ENCODE data around the gene NKD2. TPM values are rescaled to one million over a fixed set of nuclear protein-coding genes. Genes with fewer than 3 reads are reported as not detected.

The NKD2 gene
- total RNA-seq, 1 donor from 2014 or later: 0.41 TPM

DNA sequence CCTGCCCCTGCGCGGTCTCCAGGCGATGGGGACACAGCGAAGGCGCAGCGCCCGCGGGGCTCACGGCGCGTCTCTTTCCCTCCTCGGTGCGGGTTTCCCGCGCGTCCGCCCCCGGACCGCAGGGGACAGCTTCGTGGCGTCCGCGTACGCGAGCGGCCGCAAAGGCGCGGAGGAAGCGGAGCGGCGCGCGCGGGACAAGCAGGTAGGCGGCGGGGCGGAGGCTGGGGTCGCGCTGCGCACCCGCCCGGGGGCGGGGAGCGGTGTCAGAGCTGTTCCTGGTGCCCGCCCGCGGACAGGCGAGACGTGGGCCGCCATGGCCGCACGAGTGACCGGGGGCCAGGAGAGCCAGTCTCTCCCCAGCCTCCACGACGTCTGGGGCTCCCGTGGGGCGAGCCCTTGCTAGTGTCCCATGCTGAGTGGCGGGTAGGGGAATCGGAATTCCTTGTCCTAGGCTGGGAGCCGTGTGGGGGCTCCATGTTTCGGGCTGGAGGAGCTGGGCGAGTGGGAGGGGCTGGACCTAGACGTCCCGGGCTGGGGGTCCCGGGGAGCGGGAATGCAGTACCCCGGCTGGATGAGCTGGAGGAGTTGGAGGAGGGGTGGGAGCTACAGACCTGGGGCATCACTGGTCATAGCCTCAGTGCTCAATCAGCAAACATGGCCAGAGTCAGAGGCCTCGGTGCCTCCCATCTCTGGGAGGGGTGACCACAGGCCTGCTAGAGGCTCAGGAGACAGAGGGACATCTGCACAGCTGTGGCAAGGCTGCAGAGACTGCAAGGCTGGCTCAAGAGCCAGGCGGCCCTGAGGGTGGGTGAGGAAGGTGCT lies 968 bp downstream of the NKD2 start:
- H3K27me3 Mint-ChIP-seq (ENCODE audit: low read depth, unreplicated experiment): peaks cover 63% of the 10 kb centered on the region

DNA sequence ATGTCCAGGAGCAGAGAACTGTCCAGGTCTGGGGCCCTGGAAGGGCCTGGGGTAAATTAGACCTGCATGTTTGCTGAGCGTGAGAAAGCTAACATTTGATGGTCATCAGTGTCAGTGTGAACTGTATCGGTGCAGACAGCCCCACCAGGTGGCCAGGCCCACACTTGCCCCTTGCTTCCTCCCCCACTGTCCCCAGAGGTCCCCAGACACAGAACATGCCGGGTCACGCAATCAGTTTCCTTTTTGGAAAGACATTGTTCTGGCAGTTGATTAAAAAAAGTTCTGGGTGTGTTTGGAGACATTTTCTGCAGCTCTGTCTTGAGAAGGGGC lies 1.5 kb downstream of the NKD2 start:
- Histone ChIP-seq H3K4me2 (ENCODE audit: low read length) (no peak overlapping the region), H3K27ac (ENCODE audit: low read depth, low read length) (no peak overlapping the region), H3K79me2 (ENCODE audit: insufficient read depth, low read length) (no peaks in the 10 kb centered on the region), H2AFZ (ENCODE audit: low read depth, low read length) (no peak overlapping the region), H3K36me3 (ENCODE audit: insufficient read depth, low read length) (no peaks in the 10 kb centered on the region), H3K27me3 (ENCODE audit: insufficient read depth, low read length) (peaks cover 41% of the 10 kb centered on the region), H3K9me3 (ENCODE audit: insufficient read depth, low read depth, low read length) (no peaks in the 10 kb centered on the region), H3K4me1 (ENCODE audit: insufficient read depth, low read length) (no peaks in the 10 kb centered on the region), H4K20me1 (ENCODE audit: insufficient read depth, low read length) (no peaks in the 10 kb centered on the region), H3K9ac (ENCODE audit: low read length) (no peak overlapping the region), H3K4me3 (ENCODE audit: insufficient read depth, low read depth, low read length) (no peak overlapping the region)
- no peak for DNase-seq (ENCODE audit: low read depth)
- H3K9me3 Mint-ChIP-seq (ENCODE audit: unreplicated experiment): no peaks in the 10 kb centered on the region
- peaks cover 1% of the 10 kb centered on the region for H3K36me3 Mint-ChIP-seq (ENCODE audit: low read depth, unreplicated experiment)
- peaks cover 63% of the 10 kb centered on the region for H3K27me3 Mint-ChIP-seq (ENCODE audit: low read depth, unreplicated experiment)
- H3K4me3 Mint-ChIP-seq (ENCODE audit: unreplicated experiment): peak overlapping the region; percentile 67
- no peak overlapping the region for H3K27ac Mint-ChIP-seq (ENCODE audit: unreplicated experiment)
- no peaks in the 10 kb centered on the region for H3K4me1 Mint-ChIP-seq (ENCODE audit: low read depth, unreplicated experiment)
- no peak for FAIRE-seq
- TF ChIP-seq EZH2 (IDR thresholded peaks at IDR 0.05; ENCODE audit: insufficient read depth, low read length): no peak
- TF ChIP-seq, protein P1, sequence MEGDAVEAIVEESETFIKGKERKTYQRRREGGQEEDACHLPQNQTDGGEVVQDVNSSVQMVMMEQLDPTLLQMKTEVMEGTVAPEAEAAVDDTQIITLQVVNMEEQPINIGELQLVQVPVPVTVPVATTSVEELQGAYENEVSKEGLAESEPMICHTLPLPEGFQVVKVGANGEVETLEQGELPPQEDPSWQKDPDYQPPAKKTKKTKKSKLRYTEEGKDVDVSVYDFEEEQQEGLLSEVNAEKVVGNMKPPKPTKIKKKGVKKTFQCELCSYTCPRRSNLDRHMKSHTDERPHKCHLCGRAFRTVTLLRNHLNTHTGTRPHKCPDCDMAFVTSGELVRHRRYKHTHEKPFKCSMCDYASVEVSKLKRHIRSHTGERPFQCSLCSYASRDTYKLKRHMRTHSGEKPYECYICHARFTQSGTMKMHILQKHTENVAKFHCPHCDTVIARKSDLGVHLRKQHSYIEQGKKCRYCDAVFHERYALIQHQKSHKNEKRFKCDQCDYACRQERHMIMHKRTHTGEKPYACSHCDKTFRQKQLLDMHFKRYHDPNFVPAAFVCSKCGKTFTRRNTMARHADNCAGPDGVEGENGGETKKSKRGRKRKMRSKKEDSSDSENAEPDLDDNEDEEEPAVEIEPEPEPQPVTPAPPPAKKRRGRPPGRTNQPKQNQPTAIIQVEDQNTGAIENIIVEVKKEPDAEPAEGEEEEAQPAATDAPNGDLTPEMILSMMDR (IDR thresholded peaks at IDR 0.05; ENCODE audit: insufficient read depth, low read depth, low read length): no peak

More for the DNA sequence above, 968 bp downstream of the NKD2 start:
- H3K36me3 ChIP-seq (ENCODE audit: insufficient read depth, low read length): no peaks in the 10 kb centered on the region
- no peaks in the 10 kb centered on the region for H3K4me1 ChIP-seq (ENCODE audit: insufficient read depth, low read length)
- Mint-ChIP-seq H3K36me3 (ENCODE audit: low read depth, unreplicated experiment) (peaks cover 1% of the 10 kb centered on the region), H3K4me1 (ENCODE audit: low read depth, unreplicated experiment) (no peaks in the 10 kb centered on the region), H3K27ac (ENCODE audit: unreplicated experiment) (no peak overlapping the region), H3K4me3 (ENCODE audit: unreplicated experiment) (peak overlapping the region; percentile 67), H3K9me3 (ENCODE audit: unreplicated experiment) (no peaks in the 10 kb centered on the region)
- no peak for FAIRE-seq
- DNase-seq (ENCODE audit: low read depth): no peak
- H3K27me3 ChIP-seq (ENCODE audit: insufficient read depth, low read length): peaks cover 44% of the 10 kb centered on the region
- no peak overlapping the region for H3K9ac ChIP-seq (ENCODE audit: low read length)
- H3K4me3 ChIP-seq (ENCODE audit: insufficient read depth, low read depth, low read length): no peak overlapping the region
- H3K79me2 ChIP-seq (ENCODE audit: insufficient read depth, low read length): no peaks in the 10 kb centered on the region
- H3K4me2 ChIP-seq (ENCODE audit: low read length): no peak overlapping the region
- H3K27ac ChIP-seq (ENCODE audit: low read depth, low read length): no peak overlapping the region
- H2AFZ ChIP-seq (ENCODE audit: low read depth, low read length): no peak overlapping the region
- H3K9me3 ChIP-seq (ENCODE audit: insufficient read depth, low read depth, low read length): no peaks in the 10 kb centered on the region
- TF ChIP-seq, protein P1 (IDR thresholded peaks at IDR 0.05; ENCODE audit: insufficient read depth, low read depth, low read length): no peak
- TF ChIP-seq EZH2 (IDR thresholded peaks at IDR 0.05; ENCODE audit: insufficient read depth, low read length): peak; percentile 93
- no peaks in the 10 kb centered on the region for H4K20me1 ChIP-seq (ENCODE audit: insufficient read depth, low read length)

DNA sequence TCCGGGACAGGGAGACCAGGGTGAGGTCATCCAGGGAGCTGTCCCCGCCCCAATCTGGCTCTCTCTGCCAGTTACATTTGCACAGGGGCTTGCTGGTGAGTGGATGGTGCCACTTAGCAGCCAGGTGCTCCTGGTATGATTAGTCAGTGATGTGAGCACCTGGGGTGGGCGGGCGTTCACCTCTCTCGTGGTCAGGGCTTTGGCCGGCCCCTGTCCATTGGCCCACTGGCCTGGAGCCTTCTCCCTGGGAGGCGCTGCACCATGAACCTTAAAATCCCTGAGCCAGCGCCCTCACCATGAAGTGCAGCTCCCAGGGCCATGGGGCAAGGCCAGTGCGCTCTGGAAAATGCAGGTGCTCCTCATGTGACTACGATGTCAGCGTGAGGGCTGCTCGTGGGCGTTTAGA lies 2.0 kb downstream of the NKD2 start:
- Mint-ChIP-seq H3K27ac (ENCODE audit: unreplicated experiment) (no peak overlapping the region), H3K27me3 (ENCODE audit: low read depth, unreplicated experiment) (peaks cover 61% of the 10 kb centered on the region), H3K36me3 (ENCODE audit: low read depth, unreplicated experiment) (peaks cover 1% of the 10 kb centered on the region), H3K9me3 (ENCODE audit: unreplicated experiment) (no peaks in the 10 kb centered on the region), H3K4me1 (ENCODE audit: low read depth, unreplicated experiment) (no peaks in the 10 kb centered on the region), H3K4me3 (ENCODE audit: unreplicated experiment) (no peak overlapping the region)
- H3K27ac ChIP-seq (ENCODE audit: low read depth, low read length): no peak overlapping the region
- DNase-seq (ENCODE audit: low read depth) (no peak), FAIRE-seq (no peak)
- no peak overlapping the region for H3K9ac ChIP-seq (ENCODE audit: low read length)
- no peak overlapping the region for H3K4me3 ChIP-seq (ENCODE audit: insufficient read depth, low read depth, low read length)
- no peaks in the 10 kb centered on the region for H4K20me1 ChIP-seq (ENCODE audit: insufficient read depth, low read length)
- no peaks in the 10 kb centered on the region for H3K9me3 ChIP-seq (ENCODE audit: insufficient read depth, low read depth, low read length)
- H2AFZ ChIP-seq (ENCODE audit: low read depth, low read length): no peak overlapping the region
- no peak overlapping the region for H3K4me2 ChIP-seq (ENCODE audit: low read length)
- no peaks in the 10 kb centered on the region for H3K36me3 ChIP-seq (ENCODE audit: insufficient read depth, low read length)
- H3K27me3 ChIP-seq (ENCODE audit: insufficient read depth, low read length): peaks cover 36% of the 10 kb centered on the region
- no peak for TF ChIP-seq EZH2 (IDR thresholded peaks at IDR 0.05; ENCODE audit: insufficient read depth, low read length)
- TF ChIP-seq, protein P1 (IDR thresholded peaks at IDR 0.05; ENCODE audit: insufficient read depth, low read depth, low read length): no peak
- no peaks in the 10 kb centered on the region for H3K4me1 ChIP-seq (ENCODE audit: insufficient read depth, low read length)
- no peaks in the 10 kb centered on the region for H3K79me2 ChIP-seq (ENCODE audit: insufficient read depth, low read length)

All from astrocyte (in vitro differentiated cells and primary cell).